HepG2 (cell line): ENCODE results near the gene RERE. TPM values are rescaled to one million over a fixed set of nuclear protein-coding genes. Genes with fewer than 3 reads are reported as not detected.
A peak's percentile ranks its signal among the peaks of the same experiment; 100 is the strongest.

Experiments
- ATAC-seq: fragments of 200-7000 bp; cut with Tn5 transposase; 3 replicates; pipeline ENCODE4 v1.9.1; 2020; ENCODE audit warnings: mild to moderate bottlenecking, moderate library complexity
- BruUV-seq: library from RNA; stranded (reverse); fragments of 400-500 nt; replicated peaks from 2 replicates; lab custom pipeline; 2021; lab: Mats Ljungman, UMichigan
- CTCF ChIA-PET: fragments of 300-600 bp; formaldehyde crosslinking; extraction: SDS; loops from one replicate; lab custom pipeline; 2021; ENCODE audit warnings: low total read pairs, inconsistent platforms, low intra/inter-chr PET ratio; lab: Yijun Ruan, JAX
- POLR2A ChIA-PET: fragments of 350-600 bp; sonication (Branson Sonifier 250); formaldehyde crosslinking; loops from one replicate; lab custom pipeline; 2020; ENCODE audit warnings: antibody characterized with exemption, inconsistent platforms; lab: Yijun Ruan, JAX
- DNase-seq: peaks from one replicate; pipeline ENCODE4 v3.0.0-alpha.2; 2015; ENCODE audit warnings: low spot score
- FAIRE-seq: peaks from 3 replicates; lab custom pipeline; 2011; peaks lifted over from hg19 to GRCh38; lab: Jason Lieb, UNC
- H2AFZ ChIP-seq: one replicate; pipeline ENCODE4 v1.6.1; 2011; ENCODE audit warnings: low read length, inconsistent platforms
- H3K27ac ChIP-seq: fragments of 300-600 bp; 3 replicates; pipeline ENCODE4 v1.8.0; 2011; ENCODE audit warnings: mixed run types, mild to moderate bottlenecking, mixed read lengths, low read length, inconsistent platforms; ENCODE audit not compliant: insufficient read depth; ENCODE audit errors: extremely low read length
- H3K27me3 ChIP-seq, 2 experiments: fragments of 200-600 bp in 1 of 2; 2 replicates in 1 of 2; 3 replicates in 1 of 2; pipeline versions ENCODE4 v1.6.0 to v1.8.0; 2011; ENCODE audit warnings: low read length in 2 of 2, mild to moderate bottlenecking in 2 of 2, moderate library complexity in 2 of 2, inconsistent platforms in 1 of 2; ENCODE audit not compliant: insufficient read depth in 2 of 2, control insufficient read depth in 1 of 2
- H3K36me3 ChIP-seq, 2 experiments: fragments of 200-600 bp in 1 of 2; replicated peaks in 1 of 2; 2 replicates in 1 of 2; 3 replicates in 1 of 2; pipeline versions ENCODE4 v1.5.1 to v1.8.0; 2011; ENCODE audit warnings: low read length in 2 of 2, inconsistent platforms in 1 of 2; ENCODE audit not compliant: insufficient read depth in 2 of 2, control insufficient read depth in 1 of 2
- H3K4me1 ChIP-seq: 2 replicates; pipeline ENCODE4 v1.5.1; 2012; ENCODE audit warnings: low read length, inconsistent platforms; ENCODE audit not compliant: insufficient read depth
- H3K4me2 ChIP-seq: 2 replicates; pipeline ENCODE4 v1.6.0; 2011; ENCODE audit warnings: low read depth, low read length, inconsistent platforms
- H3K4me3 ChIP-seq, 3 experiments: fragments of 200-600 bp in 1 of 3; sonication (generic), shearing (Covaris generic) in 1 of 3; replicated peaks in 1 of 3; 2 replicates each; pipeline ENCODE4 v1.5.1; 2011 to 2016; ENCODE audit warnings: low read length in 3 of 3, inconsistent platforms in 2 of 3, low read depth in 2 of 3, mild to moderate bottlenecking in 2 of 3, control low read depth in 1 of 3, mixed read lengths in 1 of 3; ENCODE audit not compliant: insufficient read depth in 1 of 3
- H3K79me2 ChIP-seq: one replicate; pipeline ENCODE4 v1.6.1; 2011; ENCODE audit warnings: low read length, inconsistent platforms; ENCODE audit not compliant: insufficient read depth
- H3K9ac ChIP-seq: 2 replicates; pipeline ENCODE4 v1.6.0; 2011; ENCODE audit warnings: mild to moderate bottlenecking, low read depth, low read length, inconsistent platforms; ENCODE audit not compliant: insufficient read depth
- H3K9me3 ChIP-seq: 2 replicates; pipeline ENCODE4 v1.5.1; 2012; ENCODE audit warnings: mild to moderate bottlenecking, low read length
- H4K20me1 ChIP-seq: 2 replicates; pipeline ENCODE4 v1.6.0; 2011; ENCODE audit warnings: inconsistent platforms, mild to moderate bottlenecking, low read length, moderate library complexity; ENCODE audit not compliant: insufficient read depth
- DMTF1 ChIP-seq: sonication (generic); formaldehyde crosslinking; IDR thresholded peaks from 2 replicates; pipeline ENCODE4 v1.4.0; 2020; ENCODE audit warnings: mild to moderate bottlenecking, missing genetic modification reagents
- GFI1 ChIP-seq: sonication (generic); formaldehyde crosslinking; IDR thresholded peaks from 2 replicates; pipeline ENCODE4 v1.5.0; 2020; ENCODE audit warnings: missing genetic modification reagents, mild to moderate bottlenecking, borderline replicate concordance
- HNRNPK ChIP-seq: fragments of 200-400 bp; formaldehyde crosslinking; IDR thresholded peaks from 2 replicates; pipeline ENCODE4 v1.6.1; 2018; ENCODE audit warnings: low read length, low read depth, moderate library complexity, mild to moderate bottlenecking; ENCODE audit not compliant: poor library complexity, severe bottlenecking
- KDM4B ChIP-seq: sonication (generic); formaldehyde crosslinking; IDR thresholded peaks from 2 replicates; pipeline ENCODE4 v1.4.0; 2020; ENCODE audit warnings: missing genetic modification reagents
- KDM6A ChIP-seq: IDR thresholded peaks from 2 replicates; pipeline ENCODE4 v1.6.1; 2016; ENCODE audit warnings: low read depth
- THRA ChIP-seq: sonication (generic); formaldehyde crosslinking; IDR thresholded peaks from 2 replicates; pipeline ENCODE4 v1.4.0; 2020; ENCODE audit warnings: missing genetic modification reagents, borderline replicate concordance
- ZFP37 ChIP-seq: sonication (generic); formaldehyde crosslinking; IDR thresholded peaks from 2 replicates; pipeline ENCODE4 v1.4.0; 2020; ENCODE audit warnings: missing genetic modification reagents, borderline replicate concordance
- ZNF20 ChIP-seq: sonication (generic); formaldehyde crosslinking; IDR thresholded peaks from 2 replicates; pipeline ENCODE4 v1.4.0; 2020; ENCODE audit warnings: mild to moderate bottlenecking, moderate library complexity, missing genetic modification reagents
- ZNF24 ChIP-seq: fragments of 450-650 bp; IDR thresholded peaks from 2 replicates; pipeline ENCODE4 v1.6.1; 2017; ENCODE audit warnings: antibody characterized with exemption, mild to moderate bottlenecking
- ZNF333 ChIP-seq: sonication (generic); formaldehyde crosslinking; IDR thresholded peaks from 2 replicates; pipeline ENCODE4 v1.4.0; 2020; ENCODE audit warnings: mild to moderate bottlenecking, missing genetic modification reagents, borderline replicate concordance
- ZNF781 ChIP-seq: sonication (generic); formaldehyde crosslinking; IDR thresholded peaks from 2 replicates; pipeline ENCODE4 v1.5.1; 2020; ENCODE audit warnings: borderline replicate concordance, mild to moderate bottlenecking, missing genetic modification reagents; ENCODE audit errors: not compliant biosample characterization
- WGBS: methylation state at CpG from one replicate; pipeline ENCODE4 v1.1.6; 2017; ENCODE audit warnings: low lambda C conversion rate; 5-methylcytosine and 5-hydroxymethylcytosine counted together
- in situ Hi-C: cut with HindIII; loops from 2 replicates; pipeline ENCODE4 v1.10.0; 2017; ENCODE audit warnings: low pct_unique_long_range_greater_than_20kb; ENCODE audit not compliant: extremely low pct_ligation_motif_present
- intact Hi-C: fragments of 100-400 bp; cut with micrococcal nuclease; formaldehyde crosslinking; loops from one replicate; pipeline ENCODE4 v1.10.0; 2022; ENCODE audit not compliant: unreplicated experiment
- polyA plus RNA-seq, 8 experiments: library from polyadenylated mRNA; depleted of rRNA in 3 of 8; stranded (reverse) in 7 of 8; unstranded in 1 of 8; fragments of >200 nt; fragmentation: Illumina TruSeq in 4 of 8; extraction: Trizol in 4 of 8; gene quantifications; 2 replicates each; pipeline versions ENCODE4 v1.2.1 to v1.2.3, GENCODE V29; 2011 to 2016; ENCODE audit warnings: low read depth in 4 of 8, missing spikeins in 1 of 8, mixed read lengths in 1 of 8; ENCODE audit not compliant: insufficient read depth in 1 of 8
- total RNA-seq, 5 experiments: library from RNA; depleted of rRNA; stranded (reverse); fragments of >200 nt; fragmentation: Illumina TruSeq; extraction: Trizol; gene quantifications; 2 replicates each; pipeline ENCODE4 v1.2.3, GENCODE V29; 2016; ENCODE audit warnings: low read depth in 1 of 5

Gene RERE
- total and polyA plus RNA-seq, 2 of the 13 experiments (the other 11 are each of a cell fraction or from before 2014, with no cell fraction given), result 18.3 to 21.9 TPM

GRCh38 chr1:8607906-8608305 is 209.5 kb downstream of the RERE start (continued):
- TF ChIP-seq THRA (CRISPR knock-in tag) (no peak), ZNF333 (CRISPR knock-in tag) (no peak), ZNF20 (CRISPR knock-in tag) (no peak), KDM4B (no peak), ZNF24 (no peak), DMTF1 (no peak)

- no peak for DNase-seq
- no peak overlapping the region for H3K4me2 ChIP-seq
- no peak overlapping the region for H3K27ac ChIP-seq
- peaks cover 53% of the 10 kb centered on the region for H3K79me2 ChIP-seq
- H3K36me3 ChIP-seq, result peaks cover 0 to 20% of the 10 kb centered on the region in 2 experiments; a peak in 4 of 5 replicates
- POLR2A ChIA-PET, result no interaction called here
- peaks cover 16% of the 10 kb centered on the region for H4K20me1 ChIP-seq
- peaks cover 9% of the 10 kb centered on the region for H3K4me1 ChIP-seq
- H3K9ac ChIP-seq, result no peak overlapping the region
- TF ChIP-seq KDM6A (CRISPR knock-in tag), result no peak
- no peak for TF ChIP-seq ZFP37 (CRISPR knock-in tag)
- no peak for TF ChIP-seq GFI1 (CRISPR knock-in tag)
- peak; percentile 80 for TF ChIP-seq HNRNPK
- TF ChIP-seq ZNF781 (CRISPR knock-in tag), result no peak
- TF ChIP-seq, all 625 proteins: peak for 1
- CTCF ChIA-PET, result no interaction called here
- no TSS peak for BruUV-seq
- no peak for ATAC-seq
- WGBS, result 94% methylated on average over 7 of the region's 7 CpGs
- FAIRE-seq, result no peak
- Histone ChIP-seq H3K9me3 (no peaks in the 10 kb centered on the region), H3K4me3 (no peak overlapping the region), H3K27me3 (no peaks in the 10 kb centered on the region), H2AFZ (no peak overlapping the region)
- intact Hi-C loops (no loop called here), in situ Hi-C loops (no loop called here)
Measured at GRCh38 chr1:8604041-8604945, 213.1 kb downstream of the RERE start.
